ENCODE results near the gene EPB41L1. TPM values are rescaled to one million over a fixed set of nuclear protein-coding genes. Genes with fewer than 3 reads are reported as not detected.

The EPB41L1 gene
- total and polyA plus RNA-seq, 10 donors, result 1.5 to 18.6 (median 12.0) TPM

DNA sequence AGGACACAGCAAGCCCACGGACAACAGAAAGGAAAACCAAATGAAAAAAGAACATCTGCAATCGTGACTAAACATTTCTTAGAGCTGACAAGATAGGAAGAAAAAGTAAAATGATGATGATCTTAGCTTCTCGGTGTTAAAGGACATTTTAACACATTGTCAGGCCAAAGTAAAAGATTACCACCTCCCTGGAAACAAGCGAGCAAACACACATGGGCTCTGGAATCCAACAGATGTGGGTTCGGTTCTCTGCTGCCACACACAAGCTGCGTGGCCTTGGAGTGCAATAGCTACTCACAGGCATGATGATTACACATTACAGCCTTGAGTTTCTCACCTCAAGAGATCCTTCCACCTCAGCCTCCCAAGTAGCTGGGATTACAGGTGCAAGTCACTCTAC is 74.2 kb downstream of the EPB41L1 start:
- WGBS, 5 donors, result 31 to 54% (median 45%) methylated on average over 6 of the region's 6 CpGs
- TF ChIP-seq, protein P1, sequence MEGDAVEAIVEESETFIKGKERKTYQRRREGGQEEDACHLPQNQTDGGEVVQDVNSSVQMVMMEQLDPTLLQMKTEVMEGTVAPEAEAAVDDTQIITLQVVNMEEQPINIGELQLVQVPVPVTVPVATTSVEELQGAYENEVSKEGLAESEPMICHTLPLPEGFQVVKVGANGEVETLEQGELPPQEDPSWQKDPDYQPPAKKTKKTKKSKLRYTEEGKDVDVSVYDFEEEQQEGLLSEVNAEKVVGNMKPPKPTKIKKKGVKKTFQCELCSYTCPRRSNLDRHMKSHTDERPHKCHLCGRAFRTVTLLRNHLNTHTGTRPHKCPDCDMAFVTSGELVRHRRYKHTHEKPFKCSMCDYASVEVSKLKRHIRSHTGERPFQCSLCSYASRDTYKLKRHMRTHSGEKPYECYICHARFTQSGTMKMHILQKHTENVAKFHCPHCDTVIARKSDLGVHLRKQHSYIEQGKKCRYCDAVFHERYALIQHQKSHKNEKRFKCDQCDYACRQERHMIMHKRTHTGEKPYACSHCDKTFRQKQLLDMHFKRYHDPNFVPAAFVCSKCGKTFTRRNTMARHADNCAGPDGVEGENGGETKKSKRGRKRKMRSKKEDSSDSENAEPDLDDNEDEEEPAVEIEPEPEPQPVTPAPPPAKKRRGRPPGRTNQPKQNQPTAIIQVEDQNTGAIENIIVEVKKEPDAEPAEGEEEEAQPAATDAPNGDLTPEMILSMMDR (IDR thresholded peaks at IDR 0.05 in 8 of 11, conservative IDR thresholded peaks at IDR 0.05 in 3 of 11), result no peak
- no peak for TF ChIP-seq POLR2AphosphoS5 (IDR thresholded peaks at IDR 0.05)
- no peak for TF ChIP-seq POLR2A (IDR thresholded peaks at IDR 0.05)
- DNase-seq, result no peak
- no peak overlapping the region for H3K4me3 ChIP-seq
- no peaks in the 10 kb centered on the region for H3K9me3 ChIP-seq
- H3K36me3 ChIP-seq, result peaks cover 0 to 7% (median 0%) of the 10 kb centered on the region in 6 donors
- intact Hi-C loops (cut with DNase I; ENCODE audit: low total_unique reads), result no loop called here
- peaks cover 0 to 4% (median 0%) of the 10 kb centered on the region in 6 donors for H3K4me1 ChIP-seq
- peaks cover 0 to 4% (median 0%) of the 10 kb centered on the region in 7 donors for H3K27me3 ChIP-seq (replicated peaks in 1 of 7)
- H3K27ac ChIP-seq, result no peak overlapping the region

DNA sequence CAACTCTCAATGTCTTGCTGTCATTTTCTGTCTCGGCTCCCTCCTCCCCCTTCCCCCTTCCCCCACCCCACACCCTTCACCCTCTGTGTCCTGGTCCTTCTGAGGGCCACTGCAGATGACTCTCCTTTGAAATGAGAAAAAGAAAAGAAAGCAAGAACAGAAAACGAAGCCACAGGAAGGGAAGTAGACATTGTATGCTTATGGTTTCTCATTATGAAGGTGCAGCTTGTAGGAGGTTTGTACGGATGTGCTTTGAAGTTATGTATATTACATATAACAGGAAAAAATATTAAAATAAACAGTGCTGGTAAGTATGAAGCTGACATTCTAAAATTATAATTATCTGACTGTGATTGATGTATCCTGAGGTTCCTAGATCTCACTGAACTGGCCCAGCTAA is 75.5 kb downstream of the EPB41L1 start:
- Histone ChIP-seq H3K36me3 (peaks cover 0 to 7% (median 0%) of the 10 kb centered on the region in 6 donors), H3K4me1 (peaks cover 0 to 4% (median 0%) of the 10 kb centered on the region in 6 donors), H3K9me3 (no peaks in the 10 kb centered on the region), H3K27me3 (replicated peaks in 1 of 7) (peaks cover 0 to 4% (median 0%) of the 10 kb centered on the region in 7 donors), H3K27ac (no peak overlapping the region), H3K4me3 (no peak overlapping the region)
- no peak for TF ChIP-seq POLR2AphosphoS5 (IDR thresholded peaks at IDR 0.05)
- TF ChIP-seq POLR2A (IDR thresholded peaks at IDR 0.05), result no peak
- TF ChIP-seq, protein P1 (IDR thresholded peaks at IDR 0.05 in 8 of 11, conservative IDR thresholded peaks at IDR 0.05 in 3 of 11), result no peak
- intact Hi-C loops (cut with DNase I; ENCODE audit: low total_unique reads), result no loop called here
- DNase-seq, result no peak
- WGBS, 5 donors, result 27 to 50% (median 41%) methylated on average over 3 of the region's 3 CpGs

DNA sequence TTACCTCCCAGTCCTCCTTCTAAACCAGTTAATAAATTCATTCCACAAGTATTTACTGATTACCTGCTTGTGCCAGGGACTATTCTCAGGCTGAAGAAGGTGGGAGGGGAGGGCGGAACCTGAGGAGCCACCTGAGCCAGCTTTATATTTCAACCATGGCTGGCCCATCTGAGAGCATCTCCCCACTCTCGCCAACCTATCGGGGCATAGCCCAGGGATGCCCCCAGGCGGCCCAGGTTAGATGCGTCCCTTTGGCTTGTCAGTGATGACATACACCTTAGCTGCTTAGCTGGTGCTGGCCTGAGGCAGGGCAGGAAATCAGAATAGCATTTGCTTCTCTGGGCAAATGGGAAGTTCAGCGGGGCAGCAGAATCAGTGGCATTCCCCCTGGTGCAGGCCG is 76.8 kb downstream of the EPB41L1 start:
- intact Hi-C loops (cut with DNase I; ENCODE audit: low total_unique reads), result no loop called here
- H3K9me3 ChIP-seq, result no peaks in the 10 kb centered on the region
- H3K4me3 ChIP-seq, result no peak overlapping the region
- DNase-seq, result no peak
- TF ChIP-seq POLR2A (IDR thresholded peaks at IDR 0.05) (no peak), POLR2AphosphoS5 (IDR thresholded peaks at IDR 0.05) (no peak)
- no peak overlapping the region for H3K27ac ChIP-seq
- peaks cover 0 to 11% (median 6%) of the 10 kb centered on the region in 6 donors for H3K4me1 ChIP-seq
- H3K36me3 ChIP-seq, result peaks cover 0 to 7% (median 0%) of the 10 kb centered on the region in 6 donors
- 90 to 96% (median 93%) methylated on average over 7 of the region's 7 CpGs for WGBS, 5 donors
- H3K27me3 ChIP-seq (replicated peaks in 1 of 7), result peaks cover 0 to 4% (median 0%) of the 10 kb centered on the region in 7 donors

DNA sequence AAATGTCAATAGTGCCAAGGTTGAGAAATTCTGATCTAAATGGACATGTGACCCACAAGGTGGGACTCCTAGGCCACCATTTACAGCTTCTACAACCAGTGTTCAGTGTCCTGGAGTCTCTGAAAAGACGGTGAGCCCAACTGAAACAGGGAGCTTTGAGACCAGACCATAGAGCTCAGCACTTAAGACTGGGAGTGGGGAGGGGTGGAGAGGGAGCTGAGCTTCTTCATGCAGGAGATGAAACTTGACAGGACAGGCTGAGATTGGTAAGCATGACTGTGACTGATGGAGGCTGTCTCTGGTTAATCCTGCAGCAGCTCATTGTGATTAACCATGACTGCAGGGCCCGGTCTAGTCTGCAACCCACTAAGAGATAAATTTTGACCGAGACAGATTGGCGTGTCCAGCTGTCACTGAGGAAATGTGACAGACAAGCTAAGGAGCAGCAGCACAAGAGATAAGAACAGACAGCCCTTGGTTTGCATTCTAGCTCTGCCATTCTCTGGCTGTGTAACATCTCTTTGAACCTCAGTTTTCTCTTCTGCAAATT is 80.3 kb downstream of the EPB41L1 start:
- 88 to 94% (median 91%) methylated on average over 4 of the region's 4 CpGs for WGBS, 5 donors
- Histone ChIP-seq H3K9me3 (no peaks in the 10 kb centered on the region), H3K36me3 (peaks cover 0 to 11% (median 3%) of the 10 kb centered on the region in 6 donors), H3K27ac (no peak overlapping the region), H3K4me3 (no peak overlapping the region), H3K27me3 (replicated peaks in 1 of 7) (peaks cover 0 to 4% (median 0%) of the 10 kb centered on the region in 7 donors), H3K4me1 (peaks cover 14 to 41% (median 28%) of the 10 kb centered on the region in 6 donors)
- TF ChIP-seq, protein P1 (IDR thresholded peaks at IDR 0.05 in 8 of 11, conservative IDR thresholded peaks at IDR 0.05 in 3 of 11), result no peak
- TF ChIP-seq POLR2AphosphoS5 (IDR thresholded peaks at IDR 0.05) (no peak), POLR2A (IDR thresholded peaks at IDR 0.05) (no peak)
- no peak for DNase-seq
- intact Hi-C loops (cut with DNase I; ENCODE audit: low total_unique reads), result no loop called here

All from spleen (tissue), 11 donors.